OCI-LY1 (cell line): ENCODE data around the gene CHRNA9.

Source experiments
- CTCF ChIP-seq: fragments of 200-600 bp; sonication (generic), shearing (Covaris generic); IDR thresholded peaks from 2 replicates; pipeline ENCODE4 v1.5.1; 2017; ENCODE audit warnings: mild to moderate bottlenecking, antibody characterized with exemption, low read length, moderate library complexity, mixed read lengths
- EZH2 ChIP-seq: fragments of 200-600 bp; sonication (generic), shearing (Covaris generic); IDR thresholded peaks from 2 replicates; pipeline ENCODE4 v1.8.0; 2017; ENCODE audit warnings: borderline replicate concordance, mixed run types, mild to moderate bottlenecking, antibody characterized with exemption, low read length, moderate library complexity, mixed read lengths

DNA sequence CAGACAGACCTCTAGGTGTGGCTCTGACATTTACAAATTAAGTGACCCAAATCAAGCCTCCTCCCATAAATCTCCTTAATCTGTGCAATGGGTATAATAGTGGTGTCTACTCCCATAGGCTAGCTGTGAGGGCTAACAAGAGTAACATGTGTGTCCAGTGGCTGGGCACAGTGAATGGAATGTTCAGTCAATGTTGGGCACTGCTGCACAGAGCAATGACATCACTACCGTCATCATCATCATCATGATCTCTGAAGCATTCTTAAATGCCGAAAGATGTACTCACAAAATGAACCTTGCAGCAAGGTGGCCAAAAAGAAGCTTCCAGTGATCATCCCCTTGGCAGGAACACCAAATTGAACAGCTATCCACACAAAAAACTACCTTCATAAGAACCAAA lies 43.5 kb downstream of the CHRNA9 start:
- TF ChIP-seq CTCF (no peak), EZH2 (no peak)
